Vagina (tissue), 2 donors: ENCODE data around the gene RAG1.

ENCODE experiments used
- POLR2A ChIP-seq, 2 donors: fragments of 450-650 bp; IDR thresholded peaks; one replicate each; pipeline ENCODE4 v1.6.1; 2017; ENCODE audit warnings: antibody characterized with exemption in 2 of 2, mild to moderate bottlenecking in 2 of 2, moderate library complexity in 2 of 2
- POLR2AphosphoS5 ChIP-seq, 2 donors: sonication (generic); formaldehyde crosslinking; IDR thresholded peaks; one replicate each; pipeline ENCODE4 v1.9.0; 2017; ENCODE audit warnings: antibody characterized with exemption in 2 of 2, mild to moderate bottlenecking in 2 of 2, low read depth in 1 of 2; ENCODE audit not compliant: insufficient read depth in 1 of 2
- TF ChIP-seq, protein P1 (sequence below), 3 experiments: fragments of 450-650 bp in 2 of 3; fragments of 200-600 bp in 1 of 3; sonication (generic) in 1 of 3; IDR thresholded peaks; one replicate each; pipeline ENCODE4 v1.5.1; 2017 to 2019; ENCODE audit warnings: antibody characterized with exemption in 3 of 3, mild to moderate bottlenecking in 2 of 3, moderate library complexity in 2 of 3

DNA sequence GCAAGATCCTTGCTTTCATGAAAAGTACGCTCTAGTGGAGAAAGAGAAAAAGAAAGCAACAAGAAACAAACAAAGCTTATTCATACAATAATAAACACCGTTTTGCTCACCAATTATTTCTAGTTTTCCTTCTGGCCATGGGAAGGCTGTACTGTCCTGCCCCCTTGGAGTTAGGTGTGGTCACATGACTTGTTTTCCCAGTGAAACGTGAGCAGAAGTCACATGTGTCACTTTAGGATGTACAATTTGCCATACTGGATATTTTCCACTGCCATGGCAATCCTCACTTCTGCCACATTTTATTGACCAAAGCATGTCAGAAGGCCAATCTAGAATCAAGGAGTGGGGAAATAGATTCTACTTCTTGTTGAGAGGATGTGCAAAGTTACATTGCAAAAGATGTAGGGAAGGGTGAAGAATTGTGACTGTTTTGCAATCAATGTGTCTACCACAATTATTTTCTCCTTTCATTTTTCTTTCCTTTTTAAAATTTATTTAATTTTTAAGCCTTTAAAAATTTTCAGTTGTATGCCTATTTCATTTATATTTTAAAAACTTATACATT, 33.4 kb upstream of the RAG1 start:
- no peak for TF ChIP-seq POLR2A (IDR thresholded peaks at IDR 0.05)
- TF ChIP-seq, protein P1, sequence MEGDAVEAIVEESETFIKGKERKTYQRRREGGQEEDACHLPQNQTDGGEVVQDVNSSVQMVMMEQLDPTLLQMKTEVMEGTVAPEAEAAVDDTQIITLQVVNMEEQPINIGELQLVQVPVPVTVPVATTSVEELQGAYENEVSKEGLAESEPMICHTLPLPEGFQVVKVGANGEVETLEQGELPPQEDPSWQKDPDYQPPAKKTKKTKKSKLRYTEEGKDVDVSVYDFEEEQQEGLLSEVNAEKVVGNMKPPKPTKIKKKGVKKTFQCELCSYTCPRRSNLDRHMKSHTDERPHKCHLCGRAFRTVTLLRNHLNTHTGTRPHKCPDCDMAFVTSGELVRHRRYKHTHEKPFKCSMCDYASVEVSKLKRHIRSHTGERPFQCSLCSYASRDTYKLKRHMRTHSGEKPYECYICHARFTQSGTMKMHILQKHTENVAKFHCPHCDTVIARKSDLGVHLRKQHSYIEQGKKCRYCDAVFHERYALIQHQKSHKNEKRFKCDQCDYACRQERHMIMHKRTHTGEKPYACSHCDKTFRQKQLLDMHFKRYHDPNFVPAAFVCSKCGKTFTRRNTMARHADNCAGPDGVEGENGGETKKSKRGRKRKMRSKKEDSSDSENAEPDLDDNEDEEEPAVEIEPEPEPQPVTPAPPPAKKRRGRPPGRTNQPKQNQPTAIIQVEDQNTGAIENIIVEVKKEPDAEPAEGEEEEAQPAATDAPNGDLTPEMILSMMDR (IDR thresholded peaks at IDR 0.05): no peak
- no peak for TF ChIP-seq POLR2AphosphoS5 (IDR thresholded peaks at IDR 0.05; ENCODE audit: insufficient read depth in 1 of 2, low read depth in 1 of 2)
